Measurements from ENCODE around the gene KCNK5.

The KCNK5 gene

GRCh38 chr6:39171489-39172376, 57.5 kb downstream of the KCNK5 start:
- DNase-seq (ENCODE audit: low spot score) = no peak

- no peak for DNase-seq (ENCODE audit: low spot score)
These were observed 58.4 kb downstream of the KCNK5 start for GRCh38 chr6:39170860-39171259.

- DNase-seq (ENCODE audit: low spot score) = peak; percentile 34
These were observed 58.9 kb downstream of the KCNK5 start for GRCh38 chr6:39170389-39170788.

GRCh38 chr6:39169448-39170344, 59.6 kb downstream of the KCNK5 start:
- peak; percentile 42 for DNase-seq (ENCODE audit: low spot score)

GRCh38 chr6:39167866-39168625, 61.2 kb downstream of the KCNK5 start:
- no peak for DNase-seq (ENCODE audit: low spot score)

GRCh38 chr6:39167321-39167720, 62.0 kb downstream of the KCNK5 start:
- no peak for DNase-seq (ENCODE audit: low spot score)

GRCh38 chr6:39166912-39167290, 62.4 kb downstream of the KCNK5 start:
- DNase-seq (ENCODE audit: low spot score) = no peak

GRCh38 chr6:39166189-39166911, 62.9 kb downstream of the KCNK5 start:
- DNase-seq (ENCODE audit: low spot score) = peak; percentile 71

GRCh38 chr6:39157511-39157910, 71.8 kb downstream of the KCNK5 start:
- DNase-seq (ENCODE audit: low spot score) = no peak

GRCh38 chr6:39156801-39157200, 72.5 kb downstream of the KCNK5 start:
- DNase-seq (ENCODE audit: low spot score) = no peak

GRCh38 chr6:39154705-39155104, 74.6 kb downstream of the KCNK5 start:
- no peak for DNase-seq (ENCODE audit: low spot score)

GRCh38 chr6:39153766-39154397, 75.4 kb downstream of the KCNK5 start:
- DNase-seq (ENCODE audit: low spot score) = no peak

GRCh38 chr6:39152262-39152661, 77.0 kb downstream of the KCNK5 start:
- DNase-seq (ENCODE audit: low spot score) = no peak

GRCh38 chr6:39151211-39151610, 78.1 kb downstream of the KCNK5 start:
- DNase-seq (ENCODE audit: low spot score) = no peak

GRCh38 chr6:39144481-39145173, 84.6 kb downstream of the KCNK5 start:
- no peak for DNase-seq (ENCODE audit: low spot score)

- no peak for DNase-seq (ENCODE audit: low spot score)
These were observed 85.9 kb downstream of the KCNK5 start for GRCh38 chr6:39143238-39143930.

GRCh38 chr6:39140556-39141167, 88.6 kb downstream of the KCNK5 start:
- no peak for DNase-seq (ENCODE audit: low spot score)

All from kidney tubule cell (primary cell).